SK-N-SH treated with all-trans-retinoic acid at 6 μM for 48 hours (cell line): ENCODE measurements around the gene HOXC10.

Source experiments
- ATAC-seq: fragments of 200-7000 bp; cut with Tn5 transposase; 3 replicates; pipeline ENCODE4 v1.9.1; 2020; ENCODE audit warnings: mild to moderate bottlenecking, moderate library complexity
- ARNTL ChIP-seq: fragments of 450-650 bp; formaldehyde crosslinking; IDR thresholded peaks from 2 replicates; pipeline ENCODE4 v1.5.0; 2020; ENCODE audit warnings: low read depth, mild to moderate bottlenecking, moderate library complexity, borderline replicate concordance
- CSDC2 ChIP-seq: fragments of 250-450 bp; sonication (Bioruptor Pico); IDR thresholded peaks from 2 replicates; pipeline ENCODE4 v1.5.0; 2020; ENCODE audit warnings: mild to moderate bottlenecking, moderate library complexity
- CSRNP3 ChIP-seq: fragments of 250-450 bp; sonication (Bioruptor Pico); IDR thresholded peaks from 2 replicates; pipeline ENCODE4 v1.5.1; 2021; ENCODE audit warnings: mild to moderate bottlenecking, moderate library complexity
- ESRRG ChIP-seq: fragments of 250-450 bp; sonication (Bioruptor Pico); IDR thresholded peaks from 2 replicates; pipeline ENCODE4 v1.6.1; 2021; ENCODE audit warnings: mild to moderate bottlenecking
- GLIS3 ChIP-seq: fragments of 250-450 bp; sonication (Bioruptor Pico); IDR thresholded peaks from 2 replicates; pipeline ENCODE4 v1.5.0; 2020; ENCODE audit warnings: mild to moderate bottlenecking, moderate library complexity
- ISL1 ChIP-seq: fragments of 250-450 bp; sonication (Bioruptor Pico); IDR thresholded peaks from 2 replicates; pipeline ENCODE4 v2.1.2; 2022; ENCODE audit warnings: mild to moderate bottlenecking, moderate library complexity
- OSR1 ChIP-seq: fragments of 250-450 bp; sonication (Bioruptor Pico); IDR thresholded peaks from 2 replicates; pipeline ENCODE4 v1.8.0; 2022; ENCODE audit warnings: moderate library complexity, mild to moderate bottlenecking, inconsistent platforms
- POU6F1 ChIP-seq: fragments of 250-450 bp; sonication (Bioruptor Pico); IDR thresholded peaks from 2 replicates; pipeline ENCODE4 v1.8.0; 2021; ENCODE audit warnings: low read depth, mild to moderate bottlenecking, moderate library complexity, borderline replicate concordance
- PPARA ChIP-seq: fragments of 250-450 bp; sonication (Bioruptor Pico); IDR thresholded peaks from 2 replicates; pipeline ENCODE4 v1.5.0; 2020; ENCODE audit warnings: mild to moderate bottlenecking, borderline replicate concordance
- RARB ChIP-seq: fragments of 250-450 bp; sonication (Bioruptor Pico); IDR thresholded peaks from 2 replicates; pipeline ENCODE4 v1.8.0; 2021; ENCODE audit warnings: mild to moderate bottlenecking, moderate library complexity
- TCF4 ChIP-seq: fragments of 250-450 bp; sonication (Bioruptor Pico); IDR thresholded peaks from 2 replicates; pipeline ENCODE4 v1.8.0; 2021; ENCODE audit warnings: mild to moderate bottlenecking, moderate library complexity, borderline replicate concordance
- TOX ChIP-seq: fragments of 250-450 bp; sonication (Bioruptor Pico); IDR thresholded peaks from 2 replicates; pipeline ENCODE4 v1.8.0; 2021; ENCODE audit warnings: mild to moderate bottlenecking, moderate library complexity, borderline replicate concordance
- ZC3H10 ChIP-seq: fragments of 250-450 bp; sonication (Bioruptor Pico); IDR thresholded peaks from 2 replicates; pipeline ENCODE4 v1.5.1; 2021; ENCODE audit warnings: mild to moderate bottlenecking, moderate library complexity
- ZFP3 ChIP-seq: fragments of 250-450 bp; sonication (Bioruptor Pico); IDR thresholded peaks from 2 replicates; pipeline ENCODE4 v1.5.0; 2020; ENCODE audit warnings: mild to moderate bottlenecking, moderate library complexity
- ZFP30 ChIP-seq: fragments of 450-650 bp; formaldehyde crosslinking; IDR thresholded peaks from 2 replicates; pipeline ENCODE4 v1.5.0; 2022; ENCODE audit warnings: mild to moderate bottlenecking, moderate library complexity
- ZNF70 ChIP-seq: fragments of 450-650 bp; formaldehyde crosslinking; IDR thresholded peaks from 2 replicates; pipeline ENCODE4 v1.5.0; 2020; ENCODE audit warnings: mild to moderate bottlenecking, moderate library complexity
- ZNF8 ChIP-seq: fragments of 450-650 bp; formaldehyde crosslinking; IDR thresholded peaks from 2 replicates; pipeline ENCODE4 v1.5.0; 2020; ENCODE audit warnings: mild to moderate bottlenecking, moderate library complexity
- TF ChIP-seq, protein P1 (sequence below): fragments of 250-450 bp; sonication (Bioruptor Pico); IDR thresholded peaks from 2 replicates; pipeline ENCODE4 v1.5.0; 2020; ENCODE audit warnings: mild to moderate bottlenecking, moderate library complexity
- TF ChIP-seq, protein P2 (sequence below): fragments of 250-450 bp; sonication (Bioruptor Pico); IDR thresholded peaks from 2 replicates; pipeline ENCODE4 v1.8.0; 2020; ENCODE audit warnings: mild to moderate bottlenecking, moderate library complexity, borderline replicate concordance

Gene HOXC10

DNA sequence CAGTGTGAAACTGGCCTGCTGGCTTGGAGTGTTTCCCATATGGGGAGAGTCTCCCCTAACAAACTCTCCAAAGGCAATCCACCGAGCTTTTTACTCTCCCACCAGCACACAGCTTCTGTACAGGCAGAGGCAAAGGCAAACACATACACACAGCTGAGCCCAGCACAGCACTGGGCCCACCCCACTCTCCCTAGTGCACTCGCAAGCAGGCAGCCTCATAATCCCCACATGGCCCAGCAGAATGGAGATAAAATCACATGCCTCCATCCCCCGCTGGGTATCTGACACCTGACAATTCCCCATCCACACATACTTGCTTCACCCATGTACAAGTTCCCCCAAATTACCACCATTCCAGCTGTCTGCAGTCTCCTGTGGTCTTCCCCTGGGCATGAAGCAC is 26.8 kb upstream of the HOXC10 start:
- no peak for ATAC-seq
- TF ChIP-seq CSRNP3 (CRISPR knock-in tag) (no peak), POU6F1 (CRISPR knock-in tag) (no peak), ISL1 (no peak)

- ATAC-seq, result no peak
- TF ChIP-seq OSR1 (CRISPR knock-in tag) (no peak), ZFP30 (CRISPR knock-in tag) (no peak), CSDC2 (CRISPR knock-in tag) (no peak), ARNTL (no peak), GLIS3 (CRISPR knock-in tag) (no peak), ZFP3 (CRISPR knock-in tag) (no peak), ZC3H10 (CRISPR knock-in tag) (no peak), CSRNP3 (CRISPR knock-in tag) (no peak), RARB (no peak)
- TF ChIP-seq, protein P1, sequence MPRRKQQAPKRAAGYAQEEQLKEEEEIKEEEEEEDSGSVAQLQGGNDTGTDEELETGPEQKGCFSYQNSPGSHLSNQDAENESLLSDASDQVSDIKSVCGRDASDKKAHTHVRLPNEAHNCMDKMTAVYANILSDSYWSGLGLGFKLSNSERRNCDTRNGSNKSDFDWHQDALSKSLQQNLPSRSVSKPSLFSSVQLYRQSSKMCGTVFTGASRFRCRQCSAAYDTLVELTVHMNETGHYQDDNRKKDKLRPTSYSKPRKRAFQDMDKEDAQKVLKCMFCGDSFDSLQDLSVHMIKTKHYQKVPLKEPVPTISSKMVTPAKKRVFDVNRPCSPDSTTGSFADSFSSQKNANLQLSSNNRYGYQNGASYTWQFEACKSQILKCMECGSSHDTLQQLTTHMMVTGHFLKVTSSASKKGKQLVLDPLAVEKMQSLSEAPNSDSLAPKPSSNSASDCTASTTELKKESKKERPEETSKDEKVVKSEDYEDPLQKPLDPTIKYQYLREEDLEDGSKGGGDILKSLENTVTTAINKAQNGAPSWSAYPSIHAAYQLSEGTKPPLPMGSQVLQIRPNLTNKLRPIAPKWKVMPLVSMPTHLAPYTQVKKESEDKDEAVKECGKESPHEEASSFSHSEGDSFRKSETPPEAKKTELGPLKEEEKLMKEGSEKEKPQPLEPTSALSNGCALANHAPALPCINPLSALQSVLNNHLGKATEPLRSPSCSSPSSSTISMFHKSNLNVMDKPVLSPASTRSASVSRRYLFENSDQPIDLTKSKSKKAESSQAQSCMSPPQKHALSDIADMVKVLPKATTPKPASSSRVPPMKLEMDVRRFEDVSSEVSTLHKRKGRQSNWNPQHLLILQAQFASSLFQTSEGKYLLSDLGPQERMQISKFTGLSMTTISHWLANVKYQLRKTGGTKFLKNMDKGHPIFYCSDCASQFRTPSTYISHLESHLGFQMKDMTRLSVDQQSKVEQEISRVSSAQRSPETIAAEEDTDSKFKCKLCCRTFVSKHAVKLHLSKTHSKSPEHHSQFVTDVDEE (CRISPR knock-in tag), result no peak
- TF ChIP-seq, all 23 proteins: peak for 0
Measured at GRCh38 chr12:53959314-53959713, 25.6 kb upstream of the HOXC10 start.

DNA sequence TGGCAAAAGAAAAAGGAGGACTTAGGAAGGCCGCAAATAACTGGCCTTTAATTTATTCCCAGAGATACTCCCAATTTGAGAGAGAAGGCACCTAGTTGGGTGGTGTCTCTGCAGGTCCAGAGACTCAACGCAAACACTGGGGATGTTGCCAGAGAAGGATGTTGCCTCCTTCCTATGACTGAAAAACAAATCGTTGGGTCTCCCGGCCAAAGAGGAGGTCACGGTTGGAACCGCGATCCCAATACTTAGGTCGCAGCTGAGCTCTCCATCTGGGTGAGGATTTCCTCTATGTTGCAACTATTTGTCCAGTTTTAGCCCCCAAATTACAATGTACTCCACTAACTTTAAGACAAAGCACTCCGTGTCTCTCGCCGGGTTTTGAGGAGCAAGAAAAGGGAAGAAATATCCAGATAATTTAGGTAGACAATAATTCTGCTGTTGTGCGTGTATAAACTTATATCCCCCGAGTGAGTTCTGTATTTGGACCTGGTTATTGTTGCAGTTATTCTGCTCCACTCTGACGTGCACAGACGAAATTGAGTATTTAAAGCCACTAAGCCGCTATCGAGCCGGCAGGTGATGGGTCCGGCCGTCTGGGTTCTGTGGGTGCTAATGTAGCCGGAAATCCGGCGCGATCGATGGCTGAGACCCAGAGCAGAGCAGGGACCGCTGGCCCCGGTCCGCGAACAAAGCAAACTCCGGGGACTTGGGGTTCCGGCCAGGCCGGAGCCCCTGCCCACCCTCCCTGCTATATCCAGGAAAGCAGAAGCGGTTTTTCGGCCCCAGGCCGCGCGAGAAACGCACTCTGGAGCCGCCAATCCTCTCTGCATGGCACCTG is 24.5 kb upstream of the HOXC10 start:
- no peak for ATAC-seq
- TF ChIP-seq GLIS3 (CRISPR knock-in tag) (no peak), ZFP30 (CRISPR knock-in tag) (no peak), ZNF70 (CRISPR knock-in tag) (no peak), ARNTL (no peak), ZNF8 (CRISPR knock-in tag) (no peak), ESRRG (no peak), RARB (no peak), TCF4 (CRISPR knock-in tag) (no peak), POU6F1 (CRISPR knock-in tag) (no peak), ZFP3 (CRISPR knock-in tag) (no peak), ZC3H10 (CRISPR knock-in tag) (no peak), CSDC2 (CRISPR knock-in tag) (no peak), PPARA (CRISPR knock-in tag) (no peak), TOX (CRISPR knock-in tag) (no peak)
- TF ChIP-seq, protein P1 (CRISPR knock-in tag), result no peak
- TF ChIP-seq, protein P2, sequence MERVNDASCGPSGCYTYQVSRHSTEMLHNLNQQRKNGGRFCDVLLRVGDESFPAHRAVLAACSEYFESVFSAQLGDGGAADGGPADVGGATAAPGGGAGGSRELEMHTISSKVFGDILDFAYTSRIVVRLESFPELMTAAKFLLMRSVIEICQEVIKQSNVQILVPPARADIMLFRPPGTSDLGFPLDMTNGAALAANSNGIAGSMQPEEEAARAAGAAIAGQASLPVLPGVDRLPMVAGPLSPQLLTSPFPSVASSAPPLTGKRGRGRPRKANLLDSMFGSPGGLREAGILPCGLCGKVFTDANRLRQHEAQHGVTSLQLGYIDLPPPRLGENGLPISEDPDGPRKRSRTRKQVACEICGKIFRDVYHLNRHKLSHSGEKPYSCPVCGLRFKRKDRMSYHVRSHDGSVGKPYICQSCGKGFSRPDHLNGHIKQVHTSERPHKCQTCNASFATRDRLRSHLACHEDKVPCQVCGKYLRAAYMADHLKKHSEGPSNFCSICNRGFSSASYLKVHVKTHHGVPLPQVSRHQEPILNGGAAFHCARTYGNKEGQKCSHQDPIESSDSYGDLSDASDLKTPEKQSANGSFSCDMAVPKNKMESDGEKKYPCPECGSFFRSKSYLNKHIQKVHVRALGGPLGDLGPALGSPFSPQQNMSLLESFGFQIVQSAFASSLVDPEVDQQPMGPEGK (CRISPR knock-in tag), result no peak
- TF ChIP-seq, all 23 proteins: peak for 0
